HG03066 (cell line): Measurements from ENCODE around the gene POLDIP2.
"Not testable (repeated sequence)": the region's sequence is repeated elsewhere in the genome, so short reads cannot be mapped to it uniquely, and the experiment has no call there.

Experiments used
- ATAC-seq: cut with Tn5 transposase; IDR thresholded peaks from one replicate; pipeline ENCODE4 v1.9.1; 2021; ENCODE audit warnings: low read depth; ENCODE audit not compliant: unreplicated experiment

POLDIP2 gene

DNA sequence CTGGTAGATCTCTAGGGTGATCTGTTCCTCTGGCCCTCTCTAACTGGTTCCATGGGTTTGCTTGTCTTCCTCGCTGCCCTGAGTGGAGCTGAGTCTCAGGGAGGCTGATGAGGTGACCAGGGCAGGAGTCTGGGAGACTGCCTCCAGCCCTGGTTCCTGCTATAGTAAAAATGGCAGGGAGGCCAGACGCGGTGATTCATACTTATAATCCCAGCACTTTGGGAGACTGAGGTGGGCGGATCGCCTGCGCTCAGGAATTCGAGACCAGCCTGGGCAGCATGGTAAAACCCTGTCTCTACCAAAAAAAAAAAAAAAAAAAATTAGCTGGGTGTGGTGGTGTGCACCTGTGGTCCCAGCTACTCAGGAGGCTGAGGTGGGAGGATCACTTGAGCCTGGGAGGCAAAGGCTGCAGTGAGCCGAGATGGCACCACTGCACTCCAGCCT, 18.5 kb downstream of the POLDIP2 start:
- not testable (repeated sequence) for ATAC-seq

- ATAC-seq: no peak
Observed at GRCh38 chr17:28338056-28338768, 19.1 kb downstream of the POLDIP2 start.

- ATAC-seq: peak; percentile 2
Observed at GRCh38 chr17:28335959-28336871, 21.1 kb downstream of the POLDIP2 start.

DNA sequence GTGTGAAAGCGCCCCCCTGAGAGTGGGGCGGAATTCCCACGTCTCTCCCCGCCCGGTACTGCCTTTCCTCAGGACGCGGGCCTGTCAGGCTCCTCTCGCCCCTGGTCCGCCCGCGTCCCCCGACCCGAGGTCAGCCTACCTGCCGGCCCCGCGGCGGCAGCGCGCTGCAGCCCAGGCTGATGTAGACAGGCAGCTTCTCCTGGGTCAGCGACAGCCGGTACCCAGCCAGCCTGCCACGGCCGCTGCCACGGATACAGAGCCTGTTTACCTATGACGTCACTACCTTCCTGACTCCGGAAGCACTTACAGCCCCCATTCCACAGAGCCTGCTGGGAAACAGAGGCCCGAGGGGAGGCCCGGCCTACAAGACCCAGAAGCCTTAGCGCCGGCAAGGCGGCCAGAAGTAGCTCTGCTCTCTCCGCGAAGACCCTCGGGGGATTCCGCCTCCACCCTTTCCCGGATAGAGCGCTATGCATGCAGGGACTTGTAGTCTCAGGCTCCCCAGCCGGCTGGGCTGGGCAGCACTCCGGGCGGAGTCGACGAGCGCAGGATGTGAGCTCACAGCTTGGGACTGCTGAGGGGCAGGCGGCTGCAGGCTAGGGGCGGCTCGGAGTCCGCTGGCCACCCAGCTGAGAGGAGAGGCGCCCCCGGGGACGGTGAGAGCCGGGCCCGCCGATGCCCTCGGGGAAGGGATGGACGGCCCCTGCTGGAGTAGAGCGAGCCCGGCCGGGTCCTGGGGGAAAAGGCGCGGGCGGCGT, 21.9 kb downstream of the POLDIP2 start, which contains the start of the genes IFT20 and TNFAIP1:
Gene IFT20, minus strand, starts transcription at position 272 of the 758 bp plus-strand sequence. CDS start 3,487 bp downstream, outside the sequence.
Gene TNFAIP1, plus strand, starts transcription at position 561 of the 758 bp plus-strand sequence. CDS start 3,761 bp downstream, outside the sequence.
- ATAC-seq: peak; percentile 97

DNA sequence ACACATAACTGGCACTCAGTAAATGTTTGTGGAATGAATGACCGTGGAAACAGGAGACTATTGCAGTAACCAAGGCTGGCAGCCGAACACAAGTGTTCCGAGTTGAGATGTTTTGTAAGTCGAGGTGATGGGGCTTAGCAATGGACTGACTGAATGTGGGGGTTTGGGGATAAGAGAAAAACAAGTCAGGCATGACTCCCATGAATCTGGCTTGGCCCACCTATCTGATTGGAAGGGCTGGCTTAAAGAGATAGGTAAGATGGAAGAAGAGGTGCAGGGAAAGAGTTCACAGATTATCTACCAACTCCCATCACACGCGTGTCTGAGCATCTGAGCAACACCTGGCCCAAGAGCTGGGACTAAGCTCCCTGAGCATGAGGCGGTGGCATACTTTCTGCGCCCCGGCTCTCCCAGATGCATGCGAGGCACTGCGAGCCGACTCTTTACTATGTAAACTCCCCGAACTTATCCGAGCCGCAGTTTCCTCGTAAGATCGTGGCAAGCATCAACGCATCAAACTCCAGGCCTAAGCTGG, 22.6 kb downstream of the POLDIP2 start:
- ATAC-seq: no peak

DNA sequence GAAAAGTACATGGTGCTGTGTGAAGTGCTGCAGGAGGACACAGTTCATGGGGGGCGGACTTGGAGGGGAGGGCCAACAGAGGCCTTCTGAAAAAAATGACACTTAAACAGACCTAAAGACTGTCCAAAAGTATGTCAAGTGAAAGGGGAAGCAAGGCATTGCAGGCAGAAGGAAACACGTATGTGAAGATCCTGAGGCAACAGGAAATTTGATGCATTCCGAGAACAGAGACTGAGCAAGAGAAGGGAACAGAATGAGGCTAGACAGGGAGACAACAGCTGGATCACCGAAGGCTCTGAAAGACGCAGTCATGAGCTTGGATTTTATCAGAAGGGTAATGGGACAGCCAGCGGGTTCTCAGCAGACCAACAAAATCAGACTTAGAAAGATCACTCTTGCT, 23.2 kb downstream of the POLDIP2 start:
- ATAC-seq: no peak

- ATAC-seq: no peak
Observed at GRCh38 chr17:28333083-28333746, 24.1 kb downstream of the POLDIP2 start.

DNA sequence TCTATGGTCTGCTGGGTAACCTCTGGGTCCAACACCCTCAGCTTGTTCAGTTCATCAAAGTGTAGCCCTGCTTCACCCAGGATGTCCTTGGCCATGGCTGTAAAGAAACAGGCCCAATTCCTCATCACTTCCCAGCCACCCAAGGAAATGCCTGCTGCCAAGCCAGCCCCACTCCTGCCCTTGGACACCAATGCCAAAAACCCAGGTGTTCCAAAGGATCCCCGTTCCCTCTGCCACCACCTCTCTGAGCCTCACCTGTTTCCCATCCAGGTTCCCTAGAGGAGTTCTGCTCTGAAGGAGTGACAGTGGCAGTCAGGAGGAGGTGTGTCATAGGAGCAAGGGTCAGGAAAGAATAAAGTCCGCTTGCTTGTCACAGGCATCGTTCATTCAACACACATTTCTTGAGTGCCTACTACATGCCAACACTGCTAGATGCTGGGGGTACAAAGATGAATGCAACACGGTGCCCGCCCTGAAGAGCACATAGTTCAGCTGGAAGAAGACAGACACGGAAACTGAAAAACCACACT, 25.4 kb downstream of the POLDIP2 start:
- no peak for ATAC-seq

DNA sequence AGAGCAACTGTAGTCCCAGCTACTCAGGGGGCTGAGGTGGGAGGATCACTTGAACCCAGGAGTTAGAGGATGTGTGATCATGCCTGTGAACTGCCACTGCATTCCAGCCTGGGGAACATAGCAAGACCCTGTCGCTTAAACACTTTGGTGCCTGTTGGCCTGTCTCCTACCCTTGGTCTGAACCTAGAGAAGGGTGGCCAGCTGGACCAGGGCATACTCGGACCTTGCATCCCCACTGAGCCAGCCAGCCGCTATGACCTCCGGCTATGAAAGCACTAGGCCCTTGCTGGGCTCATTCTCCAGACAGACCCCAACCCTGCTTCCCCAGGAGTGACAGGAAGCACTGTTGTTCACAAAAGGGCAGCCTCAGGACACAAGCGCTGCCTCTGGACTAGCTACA, 26.7 kb downstream of the POLDIP2 start:
- no peak for ATAC-seq

- ATAC-seq: no peak
Observed at GRCh38 chr17:28328325-28328724, 29.0 kb downstream of the POLDIP2 start.

GRCh38 chr17:28327709-28328108, 29.6 kb downstream of the POLDIP2 start:
- no peak for ATAC-seq

DNA sequence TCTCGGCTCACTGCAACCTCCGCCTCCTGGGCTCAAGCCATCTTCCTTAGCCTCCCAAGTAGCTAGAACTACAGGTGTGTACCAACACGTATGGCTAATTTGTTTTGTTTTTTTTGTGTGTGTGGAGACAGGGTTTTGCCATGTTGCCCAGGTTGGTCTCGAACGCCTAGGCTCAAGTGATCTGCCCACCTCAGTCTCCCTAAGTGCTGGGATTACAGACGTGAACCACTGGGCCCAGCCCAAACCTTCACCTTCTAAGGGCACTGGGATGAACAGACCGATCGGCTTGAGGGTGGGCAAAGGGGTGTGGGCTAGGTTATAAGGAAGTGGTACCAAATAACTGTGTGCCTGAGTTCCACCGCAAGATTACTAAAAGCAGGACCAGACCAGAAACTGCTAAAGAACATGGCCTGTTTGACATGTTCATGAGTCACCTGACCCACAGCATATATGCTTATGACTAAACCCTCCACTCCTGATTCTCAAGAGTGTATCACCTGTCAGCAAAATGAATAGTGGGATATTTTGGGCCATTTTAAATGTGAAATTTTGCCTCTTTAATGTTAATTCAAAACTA, 30.2 kb downstream of the POLDIP2 start:
- no peak for ATAC-seq

DNA sequence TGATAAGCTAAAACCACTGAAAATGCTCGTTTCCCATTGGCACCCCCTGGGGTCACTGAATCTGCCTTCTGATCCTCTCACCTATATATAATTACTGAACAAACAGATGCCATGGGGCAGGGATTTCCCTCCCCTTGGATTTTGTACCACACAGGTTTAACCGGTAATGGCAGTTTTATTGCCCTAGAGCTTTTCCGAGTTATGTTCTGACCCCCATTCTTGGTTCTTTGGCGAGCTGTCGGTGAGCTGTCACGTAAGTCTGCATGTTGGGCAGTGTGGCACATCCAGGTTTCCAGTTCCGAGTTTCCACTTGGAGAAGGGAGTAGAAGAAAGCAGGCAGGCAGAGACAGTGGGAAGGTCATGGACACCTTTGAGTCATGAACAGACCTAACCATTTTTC, 31.2 kb downstream of the POLDIP2 start:
- ATAC-seq: no peak

GRCh38 chr17:28325211-28325610, 32.1 kb downstream of the POLDIP2 start:
- ATAC-seq: no peak

- ATAC-seq: no peak
Observed at GRCh38 chr17:28324781-28325180, 32.5 kb downstream of the POLDIP2 start.

DNA sequence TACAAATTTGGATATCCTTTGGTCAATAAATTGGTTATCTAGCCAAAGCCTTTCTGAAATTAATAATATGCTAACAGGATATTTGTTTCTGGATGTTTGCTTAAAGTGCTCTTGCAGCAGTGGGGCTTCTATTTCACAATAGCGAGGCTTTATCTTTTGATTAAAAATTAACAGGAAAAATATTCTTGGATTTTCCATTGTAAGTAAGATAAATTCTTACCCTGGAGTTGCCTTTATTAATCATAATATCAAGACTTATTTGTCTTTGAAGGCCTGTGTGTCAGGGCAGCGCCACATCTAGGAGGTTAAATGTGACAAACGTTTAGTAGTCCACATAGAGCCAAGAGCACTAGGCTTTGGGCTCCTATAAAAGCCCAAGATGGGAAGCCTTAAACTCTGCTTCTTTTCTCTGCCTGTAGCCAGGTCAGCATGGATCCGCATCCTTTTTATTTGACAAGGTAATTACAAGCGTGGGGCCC, 33.0 kb downstream of the POLDIP2 start:
- no peak for ATAC-seq

GRCh38 chr17:28320215-28321061, 36.9 kb downstream of the POLDIP2 start:
- no peak for ATAC-seq

DNA sequence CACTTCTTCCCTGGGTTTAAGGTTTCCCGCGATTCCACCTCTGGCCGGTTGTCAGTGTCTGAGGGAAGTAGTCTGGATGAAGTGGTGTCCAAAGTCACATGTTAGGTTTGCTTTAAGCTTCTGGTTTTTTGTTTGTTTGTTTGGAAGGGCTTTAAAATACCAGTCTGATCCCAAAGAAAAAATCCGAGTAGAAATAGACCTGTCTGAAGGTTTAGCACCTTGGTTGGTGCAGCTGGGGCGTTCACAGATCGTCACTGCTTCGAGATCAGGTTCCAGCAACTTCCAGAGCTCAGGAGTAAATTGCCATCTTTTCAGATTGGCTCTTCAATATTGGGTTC, 37.8 kb downstream of the POLDIP2 start:
- ATAC-seq: no peak
